Measurements from ENCODE around the gene ARHGEF6.

Gene ARHGEF6

DNA sequence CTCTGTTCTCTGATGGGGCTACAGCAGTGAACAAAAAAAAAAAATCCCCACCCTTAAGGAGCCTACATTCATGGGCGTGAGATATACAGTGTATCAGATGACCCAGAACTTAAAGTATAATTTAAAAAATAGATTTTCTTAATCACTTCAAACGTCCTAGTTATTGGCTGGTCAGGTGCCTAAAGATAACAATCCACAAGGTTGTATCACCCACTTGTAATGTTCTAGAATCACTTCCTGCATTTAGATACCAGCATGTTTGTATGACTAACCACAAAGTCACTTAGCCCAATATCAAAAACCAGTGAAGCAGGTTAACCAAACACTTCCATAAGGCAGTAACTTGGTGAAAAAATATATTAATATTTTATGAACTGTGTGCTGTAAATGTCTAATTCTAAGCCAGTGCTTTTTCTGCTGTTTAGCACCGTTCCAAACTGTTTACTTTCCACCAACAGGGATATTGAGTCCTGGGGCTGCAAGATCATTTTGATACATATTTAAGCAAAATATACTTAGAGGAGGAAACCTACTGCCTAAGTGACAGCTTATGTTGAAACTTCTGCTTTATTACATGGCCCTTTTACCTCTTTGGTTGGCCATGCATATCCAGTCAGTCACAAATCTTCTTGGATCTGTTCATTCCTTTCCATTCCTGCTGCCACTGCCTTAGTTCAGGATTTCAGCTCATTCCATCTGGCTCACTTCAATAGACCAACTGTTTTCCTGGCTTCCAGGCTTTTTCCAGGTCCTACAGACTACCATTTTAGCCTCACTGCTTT, 89.5 kb downstream of the ARHGEF6 start:
- DNase-seq (ENCODE audit: low read depth in 2 of 2) = no peak

DNA sequence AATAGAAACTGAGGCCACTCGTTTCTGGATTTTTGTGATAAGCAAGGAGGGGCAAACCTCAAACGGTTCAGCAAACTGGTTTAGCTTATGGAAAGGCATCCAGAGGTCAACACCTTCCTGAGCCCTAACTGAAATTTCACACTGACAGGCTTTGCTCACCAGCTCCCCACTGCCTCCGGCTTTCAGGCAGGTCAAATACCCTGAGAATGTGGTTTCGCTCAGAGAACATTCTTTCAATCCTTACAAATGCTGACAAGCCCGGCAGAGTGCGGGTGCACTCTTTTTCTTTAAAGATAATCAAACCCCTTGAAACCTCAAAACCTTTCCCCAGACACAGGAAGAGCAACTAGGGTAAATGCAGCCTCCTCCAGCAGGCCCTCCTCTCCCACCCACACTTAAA, 91.3 kb downstream of the ARHGEF6 start:
- no peak for DNase-seq (ENCODE audit: low read depth in 2 of 2)

- DNase-seq (ENCODE audit: low read depth in 2 of 2) = no peak
Observed at GRCh38 chrX:136687457-136687856, 93.3 kb downstream of the ARHGEF6 start.

- no peak for DNase-seq (ENCODE audit: low read depth in 2 of 2)
Observed at GRCh38 chrX:136684120-136684519, 96.6 kb downstream of the ARHGEF6 start.

GRCh38 chrX:136679531-136679930, 101.2 kb downstream of the ARHGEF6 start:
- no peak for DNase-seq (ENCODE audit: low read depth in 2 of 2)

DNA sequence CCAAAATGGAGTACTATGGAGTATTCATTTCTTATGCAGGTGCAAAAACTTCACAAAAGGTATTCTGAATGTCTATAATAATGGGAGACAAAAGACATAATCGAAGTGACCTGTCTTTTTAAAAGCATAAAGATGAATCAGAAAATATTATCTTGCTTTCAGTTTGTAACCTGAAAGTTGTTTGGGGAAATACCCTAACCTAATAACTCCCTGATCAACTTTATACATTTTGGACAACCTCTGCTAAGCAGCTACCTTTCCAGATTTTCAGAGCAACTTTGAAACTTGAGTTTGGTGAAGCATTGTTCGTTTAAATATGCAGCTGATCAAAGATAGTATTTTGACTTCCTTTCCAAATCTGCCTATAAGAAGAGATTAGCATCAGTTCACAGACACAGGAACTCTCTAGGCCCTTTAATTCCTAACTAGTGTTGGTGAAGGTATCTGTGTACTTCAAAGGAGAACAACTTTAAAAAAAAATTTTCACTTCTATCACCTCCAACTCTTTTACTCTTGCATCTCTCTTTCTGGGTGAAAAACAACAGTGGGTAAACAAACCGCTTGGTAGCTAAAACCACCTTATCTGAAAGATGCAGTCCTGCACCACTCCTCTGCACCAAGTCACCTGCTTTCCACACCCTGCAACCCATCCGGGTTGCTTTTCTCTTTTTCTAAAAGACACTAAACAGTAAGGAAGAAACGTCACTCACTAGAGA, 106.3 kb downstream of the ARHGEF6 start:
- DNase-seq (ENCODE audit: low read depth in 2 of 2) = no peak

DNA sequence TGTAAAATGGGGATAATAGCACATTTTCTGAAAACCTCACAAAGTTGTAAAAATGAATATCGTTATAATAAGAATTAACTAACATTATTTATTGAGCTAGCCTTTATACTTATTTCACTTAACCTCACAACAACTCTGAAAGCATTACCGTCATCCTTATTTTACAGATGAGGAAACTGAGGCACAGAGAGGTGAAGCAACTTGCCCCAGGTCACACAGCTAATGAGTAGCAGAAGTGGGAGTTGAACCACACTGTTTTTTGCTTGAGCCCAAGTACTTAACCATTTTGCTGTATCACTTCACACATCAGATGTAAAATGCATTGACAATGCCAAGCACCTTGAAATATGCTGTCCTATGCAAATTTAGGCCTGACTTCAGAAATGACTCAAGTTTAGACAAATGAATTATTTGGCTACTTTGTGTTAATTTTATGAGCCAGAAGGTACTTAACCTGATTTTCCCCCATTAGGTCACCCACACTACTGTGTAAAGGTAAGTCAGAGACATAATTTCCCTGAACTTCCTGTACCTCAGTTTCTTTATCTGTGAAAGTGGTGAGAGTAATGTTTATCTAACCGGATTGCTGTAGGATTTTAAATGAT, 109.6 kb downstream of the ARHGEF6 start:
- DNase-seq (ENCODE audit: low read depth in 2 of 2) = no peak

DNA sequence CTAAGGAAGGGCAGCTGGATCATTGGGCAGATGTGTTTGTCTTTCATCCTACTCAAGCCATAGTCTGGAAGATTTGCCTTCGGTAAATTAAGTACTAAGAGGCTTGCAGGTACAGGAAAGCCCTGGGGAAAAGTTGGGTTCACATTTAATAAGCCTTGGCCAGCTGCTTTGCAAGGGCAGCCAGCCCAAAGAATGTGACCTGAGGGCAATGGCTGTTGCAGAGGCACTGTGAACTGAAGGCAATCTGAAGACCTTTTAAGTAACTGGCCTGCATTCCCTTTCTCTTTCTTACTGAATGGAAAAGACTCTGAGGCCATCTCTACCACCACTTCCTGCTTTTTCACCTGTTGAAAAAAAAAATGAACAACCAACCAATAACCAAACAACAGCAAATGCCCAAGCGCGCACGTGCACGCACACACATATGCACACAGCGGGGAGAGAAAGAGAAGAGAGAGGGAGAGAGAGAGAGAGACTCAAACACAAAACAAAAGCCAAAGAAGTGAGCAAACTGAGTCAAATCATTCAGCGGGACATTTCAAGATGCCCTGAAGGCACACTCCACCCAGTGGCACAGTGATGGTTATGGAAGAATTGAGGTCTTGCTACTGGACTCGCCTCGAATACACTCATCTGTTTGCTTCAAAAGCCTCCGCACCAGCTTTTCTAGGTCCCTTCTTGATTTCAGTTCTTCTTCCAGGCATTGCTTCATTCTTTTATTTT, 113.1 kb downstream of the ARHGEF6 start:
- DNase-seq (ENCODE audit: low read depth in 2 of 2) = no peak

- no peak for DNase-seq (ENCODE audit: low read depth in 2 of 2)
Observed at GRCh38 chrX:136666088-136666487, 114.6 kb downstream of the ARHGEF6 start.

GRCh38 chrX:136665258-136665900, 115.4 kb downstream of the ARHGEF6 start:
- DNase-seq (ENCODE audit: low read depth in 2 of 2) = no peak

GRCh38 chrX:136662976-136663375, 117.8 kb downstream of the ARHGEF6 start:
- no peak for DNase-seq (ENCODE audit: low read depth in 2 of 2)

- no peak for DNase-seq (ENCODE audit: low read depth in 2 of 2)
Observed at GRCh38 chrX:136662104-136662503, 118.6 kb downstream of the ARHGEF6 start.

DNA sequence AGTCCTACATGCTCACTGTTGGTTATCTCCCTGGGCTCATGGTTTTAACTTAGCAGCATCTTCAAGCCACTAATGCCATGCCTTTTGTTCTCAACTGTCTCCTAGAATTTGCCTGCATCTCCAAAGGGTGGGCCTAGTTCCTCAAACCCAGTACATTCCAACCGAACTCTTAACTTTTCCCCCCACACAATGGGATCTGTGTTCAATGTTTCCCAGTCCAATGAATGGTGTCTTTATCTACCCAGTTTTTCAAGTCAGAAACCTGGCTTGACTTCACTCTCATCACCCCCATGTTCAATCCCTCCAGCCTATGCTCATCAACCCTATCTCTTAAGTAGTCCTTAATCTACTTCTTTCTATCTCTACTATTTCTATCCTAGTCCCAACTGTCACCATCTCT, 119.8 kb downstream of the ARHGEF6 start:
- DNase-seq (ENCODE audit: low read depth in 2 of 2) = no peak

DNA sequence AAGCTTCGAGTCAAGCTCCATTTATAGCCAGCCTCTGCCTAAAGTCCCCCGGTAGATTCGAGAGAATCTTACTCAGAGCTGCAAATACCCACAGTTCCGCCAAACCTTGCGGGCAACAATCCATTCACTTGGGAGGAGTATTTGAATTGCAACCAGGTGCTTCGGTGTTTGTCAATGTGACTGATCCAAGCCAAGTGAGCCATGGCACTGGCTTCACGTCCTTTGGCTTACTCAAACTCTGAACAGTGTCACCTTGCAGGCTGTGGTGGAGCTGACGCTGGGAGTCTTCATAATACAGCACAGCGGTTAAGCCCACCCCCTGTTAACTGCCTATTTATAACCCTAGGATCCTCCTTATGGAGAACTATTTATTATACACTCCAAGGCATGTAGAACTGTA, 121.6 kb downstream of the ARHGEF6 start:
- no peak for DNase-seq (ENCODE audit: low read depth in 2 of 2)

- no peak for DNase-seq (ENCODE audit: low read depth in 2 of 2)
Observed at GRCh38 chrX:136658151-136658550, 122.6 kb downstream of the ARHGEF6 start.

- no peak for DNase-seq (ENCODE audit: low read depth in 2 of 2)
Observed at GRCh38 chrX:136656361-136656964, 124.3 kb downstream of the ARHGEF6 start.

- no peak for DNase-seq (ENCODE audit: low read depth in 2 of 2)
Observed at GRCh38 chrX:136652822-136653723, 127.7 kb downstream of the ARHGEF6 start.

DNA sequence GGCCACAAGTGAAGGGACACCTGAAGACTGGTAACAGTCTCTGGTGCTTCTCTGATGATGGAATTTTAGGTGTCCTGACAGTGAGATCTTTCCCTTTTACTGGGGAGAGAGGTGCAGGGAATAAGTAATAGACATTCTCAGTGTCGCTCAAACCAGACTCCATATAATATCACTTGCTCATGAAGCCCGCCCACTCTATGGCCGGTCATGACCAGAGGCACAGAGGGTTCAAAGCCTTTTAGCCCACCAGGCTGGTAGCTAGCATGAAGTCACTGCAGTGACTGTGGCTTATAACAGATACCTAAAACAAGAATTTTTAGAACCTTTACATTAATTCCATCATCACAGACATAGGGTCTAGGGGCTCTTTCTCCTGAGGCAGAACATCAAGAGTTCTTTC, 129.9 kb downstream of the ARHGEF6 start:
- DNase-seq (ENCODE audit: low read depth in 2 of 2) = no peak

- no peak for DNase-seq (ENCODE audit: low read depth in 2 of 2)
Observed at GRCh38 chrX:136647677-136648360, 132.9 kb downstream of the ARHGEF6 start, which contains the start of gene CD40LG. Gene CD40LG, plus strand, starts transcription at chrX:136648158. Its CDS starts 91 bp downstream, at chrX:136648249.
